HG03571 (cell line): ENCODE data around the gene FGGY.

ENCODE experiments used
- ATAC-seq: cut with Tn5 transposase; IDR thresholded peaks from one replicate; pipeline ENCODE4 v1.9.1; 2021; ENCODE audit not compliant: unreplicated experiment

FGGY gene

GRCh38 chr1:59410457-59410856, 113.6 kb downstream of the FGGY start:
- no peak for ATAC-seq

- ATAC-seq, result no peak
These were observed 114.3 kb downstream of the FGGY start for GRCh38 chr1:59411147-59411546.

GRCh38 chr1:59412718-59413326, 115.9 kb downstream of the FGGY start:
- no peak for ATAC-seq

- ATAC-seq, result no peak
These were observed 116.4 kb downstream of the FGGY start for GRCh38 chr1:59413327-59413720.

GRCh38 chr1:59414406-59415133, 117.7 kb downstream of the FGGY start:
- no peak for ATAC-seq

GRCh38 chr1:59415286-59415850, 118.5 kb downstream of the FGGY start:
- ATAC-seq, result no peak

GRCh38 chr1:59415881-59416280, 119.0 kb downstream of the FGGY start:
- no peak for ATAC-seq

GRCh38 chr1:59417406-59417805, 120.5 kb downstream of the FGGY start:
- no peak for ATAC-seq

GRCh38 chr1:59418363-59419144, 121.7 kb downstream of the FGGY start:
- ATAC-seq, result no peak

GRCh38 chr1:59419361-59420140, 122.7 kb downstream of the FGGY start:
- ATAC-seq, result no peak

- ATAC-seq, result no peak
These were observed 124.5 kb downstream of the FGGY start for GRCh38 chr1:59421232-59421920.

- ATAC-seq, result no peak
These were observed 126.2 kb downstream of the FGGY start for GRCh38 chr1:59422921-59423575.

- no peak for ATAC-seq
These were observed 130.3 kb downstream of the FGGY start for GRCh38 chr1:59427155-59427554.

GRCh38 chr1:59427784-59428183, 130.9 kb downstream of the FGGY start:
- ATAC-seq, result no peak

- ATAC-seq, result no peak
These were observed 131.9 kb downstream of the FGGY start for GRCh38 chr1:59428828-59429227.

- no peak for ATAC-seq
These were observed 132.8 kb downstream of the FGGY start for GRCh38 chr1:59429656-59430055.

- no peak for ATAC-seq
These were observed 134.8 kb downstream of the FGGY start for GRCh38 chr1:59431566-59432294.

- peak; percentile 96 for ATAC-seq
These were observed 135.9 kb downstream of the FGGY start for GRCh38 chr1:59432531-59433439.
